DMS 273 (cell line): Measurements from ENCODE around the gene XRCC3.

Experiments used
- DNase-seq: peaks from one replicate; lab custom pipeline; 2025; ENCODE audit not compliant: unreplicated experiment; lab: John Stamatoyannopoulos, UW

The XRCC3 gene

DNA sequence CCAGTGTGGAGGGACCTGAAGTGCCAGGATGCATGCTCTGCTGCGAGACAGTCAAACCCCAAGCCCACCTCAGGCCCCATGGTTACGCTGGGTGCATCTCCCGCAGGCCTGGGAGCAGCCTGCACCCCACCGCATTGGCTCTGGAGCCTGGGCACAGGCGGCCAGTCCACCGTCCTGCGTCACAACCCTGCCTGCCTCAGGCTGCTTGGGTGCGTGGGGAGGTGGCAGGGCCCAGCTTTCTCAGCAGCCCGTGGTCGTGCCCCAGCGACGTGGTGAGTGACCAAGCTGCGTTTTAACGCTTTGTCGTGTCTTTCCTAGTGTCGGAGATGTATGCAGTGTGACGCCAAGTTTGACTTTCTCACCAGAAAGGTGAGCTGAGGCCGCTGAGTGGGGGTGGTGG, 11.2 kb upstream of the XRCC3 start:
- DNase-seq = no peak

DNA sequence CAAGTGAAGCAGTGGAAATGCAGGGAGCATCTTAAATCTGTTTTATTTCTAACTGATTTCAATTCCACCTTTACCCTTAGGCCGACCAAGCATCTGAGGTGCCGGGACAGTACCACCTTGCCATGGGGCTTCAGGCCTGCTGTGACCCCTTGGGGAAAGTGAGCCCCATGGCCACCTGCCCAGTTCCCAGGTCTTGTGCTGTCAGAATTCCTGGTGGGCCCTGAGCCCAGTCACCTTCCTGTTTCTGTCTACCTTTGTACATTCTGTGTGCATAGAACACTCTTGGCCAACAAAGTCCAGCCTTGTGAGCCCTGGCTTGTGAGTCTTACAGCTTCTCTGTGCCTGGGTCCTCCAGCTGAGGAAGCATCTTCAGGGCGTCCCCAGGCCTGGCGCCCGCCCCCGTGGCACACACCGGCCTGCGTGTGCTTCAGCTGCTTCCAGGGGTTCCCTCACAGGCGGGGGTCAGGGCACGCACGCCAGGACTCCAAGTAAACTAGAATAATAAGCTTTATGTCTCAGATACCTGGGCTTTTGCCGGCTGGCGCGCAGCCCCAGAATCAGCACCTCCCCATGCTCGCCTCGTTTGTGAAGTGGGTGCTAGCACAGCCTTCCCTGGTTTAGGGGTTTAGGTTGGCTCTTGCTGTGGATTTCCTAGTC, 10.6 kb upstream of the XRCC3 start:
- DNase-seq = no peak

DNA sequence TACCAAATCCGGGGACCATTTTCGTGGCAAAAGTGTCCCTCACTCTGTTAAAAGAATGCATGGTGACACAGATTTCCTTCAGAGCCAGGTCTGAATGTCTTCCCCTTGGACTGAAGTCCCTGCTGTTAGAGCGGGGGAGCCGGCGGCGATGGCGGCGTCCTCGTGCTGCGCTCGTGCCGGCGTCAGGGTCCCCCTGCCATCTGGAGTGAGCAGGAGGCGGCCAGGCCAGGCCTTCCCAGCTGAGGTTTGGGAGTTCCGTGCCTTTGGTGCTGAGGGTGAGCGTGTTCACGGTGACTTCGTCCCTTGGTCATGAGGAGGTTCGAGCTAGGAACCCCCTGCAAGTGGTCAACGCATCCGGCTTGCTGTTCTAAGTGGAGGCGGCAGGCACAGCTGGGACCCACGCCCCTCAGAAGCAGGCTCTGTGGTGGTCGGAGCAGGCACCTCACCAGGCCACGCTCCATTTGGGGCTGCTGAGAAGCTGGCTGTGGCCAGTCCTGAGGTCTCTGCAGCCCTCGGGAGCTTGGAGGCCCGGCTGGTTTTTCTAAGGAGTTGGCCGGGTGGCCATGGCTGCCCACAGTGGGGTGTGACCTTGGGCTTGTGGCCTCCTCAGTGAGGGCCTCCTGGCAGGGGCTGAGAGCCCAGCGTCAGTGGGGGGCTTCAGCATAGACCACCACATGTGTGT, 9.9 kb upstream of the XRCC3 start:
- no peak for DNase-seq

DNA sequence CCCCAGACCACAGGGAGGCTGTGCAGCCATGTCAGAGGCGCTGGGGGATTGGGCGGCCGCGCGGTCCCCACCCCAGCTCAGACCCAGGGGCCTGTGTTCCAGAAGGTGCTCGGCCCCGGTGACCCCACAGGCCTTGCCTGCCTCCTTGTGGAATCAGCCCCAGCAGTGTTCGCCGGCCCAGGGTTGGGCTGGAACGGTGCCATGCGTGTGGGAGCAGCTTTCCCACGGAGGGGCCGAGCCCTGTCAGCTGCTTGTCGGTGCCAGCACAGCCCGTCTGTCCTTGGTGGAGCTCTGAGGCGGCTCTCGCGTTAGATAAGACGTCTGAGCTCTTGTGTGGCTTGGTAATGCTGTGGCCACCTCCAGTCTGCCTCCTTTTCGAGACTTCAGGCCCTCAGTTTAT, 8.9 kb upstream of the XRCC3 start:
- DNase-seq = peak; percentile 51

DNA sequence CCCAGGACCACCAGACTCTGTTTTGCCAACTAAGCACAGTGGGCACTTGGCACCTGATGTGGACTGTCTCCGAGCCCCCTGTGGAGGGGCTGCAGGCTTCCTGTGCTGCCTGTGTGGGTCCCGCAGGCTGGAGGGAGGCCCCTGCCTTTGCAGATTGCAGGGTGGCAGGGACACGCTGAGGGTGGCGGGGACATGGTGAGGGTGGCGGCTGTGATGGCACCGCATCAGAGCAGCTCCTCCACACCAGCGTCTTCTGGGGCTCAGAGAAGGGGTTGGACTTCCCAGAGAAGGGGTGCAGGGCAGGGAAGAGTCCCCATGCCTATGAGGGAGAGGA, 8.5 kb upstream of the XRCC3 start:
- DNase-seq = no peak

DNA sequence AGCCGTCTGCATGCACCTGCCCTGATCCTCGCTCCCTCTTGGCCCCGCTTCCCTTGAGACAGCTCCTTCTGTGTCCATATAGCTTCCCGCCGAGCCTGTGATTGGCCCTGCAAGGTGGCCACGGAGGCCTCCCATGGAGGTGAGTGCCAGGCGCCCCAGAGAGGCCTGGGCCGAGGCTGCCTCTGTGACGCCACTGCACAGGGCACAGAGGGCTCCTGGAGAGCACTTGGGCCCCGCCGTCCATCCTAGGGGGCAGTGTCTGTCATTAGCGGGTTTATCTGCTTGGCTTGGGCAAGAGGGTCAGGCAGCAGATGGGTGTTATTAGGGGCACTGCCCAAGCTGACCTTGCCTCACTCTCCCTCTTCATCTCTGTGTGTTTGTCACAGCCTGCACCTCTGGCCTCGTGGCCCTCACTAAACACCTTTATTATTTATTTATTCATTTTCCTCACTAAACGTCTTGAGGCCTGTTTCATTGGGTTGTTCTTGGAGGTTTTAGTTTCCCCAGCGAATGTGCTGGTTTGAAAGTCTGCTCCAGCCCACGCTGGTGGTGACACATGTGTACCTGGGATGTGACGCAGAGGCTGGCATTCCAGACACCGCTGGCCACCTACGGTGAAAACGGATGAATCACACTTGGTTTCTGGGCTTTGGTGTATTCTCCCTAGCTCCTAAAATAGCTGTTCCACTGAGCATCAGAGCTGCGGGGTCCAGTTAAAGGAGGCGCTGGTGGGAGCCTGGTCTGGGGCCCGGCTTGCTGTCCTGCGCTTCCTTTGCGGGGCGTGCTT, 6.3 kb upstream of the XRCC3 start:
- DNase-seq = no peak

DNA sequence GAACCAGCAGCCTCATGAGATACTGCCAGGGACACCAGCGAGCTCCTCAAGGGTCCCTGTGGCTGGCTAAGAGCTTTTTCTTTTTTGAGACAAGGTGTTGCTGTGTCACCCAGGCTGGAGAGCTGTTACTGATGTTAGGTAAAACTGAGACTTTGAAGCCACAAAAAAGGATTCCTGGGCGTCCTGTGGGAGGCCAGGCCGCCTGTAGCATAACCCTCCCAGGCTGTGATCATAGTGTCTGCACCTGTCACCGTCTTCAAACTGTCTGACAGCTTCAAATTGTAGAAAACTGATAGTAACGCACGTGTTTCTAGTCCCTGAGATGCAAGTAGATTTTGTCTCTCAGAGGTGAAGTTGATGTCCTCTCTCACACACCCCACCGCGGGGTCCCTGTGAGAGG, 4.5 kb upstream of the XRCC3 start:
- DNase-seq = no peak

DNA sequence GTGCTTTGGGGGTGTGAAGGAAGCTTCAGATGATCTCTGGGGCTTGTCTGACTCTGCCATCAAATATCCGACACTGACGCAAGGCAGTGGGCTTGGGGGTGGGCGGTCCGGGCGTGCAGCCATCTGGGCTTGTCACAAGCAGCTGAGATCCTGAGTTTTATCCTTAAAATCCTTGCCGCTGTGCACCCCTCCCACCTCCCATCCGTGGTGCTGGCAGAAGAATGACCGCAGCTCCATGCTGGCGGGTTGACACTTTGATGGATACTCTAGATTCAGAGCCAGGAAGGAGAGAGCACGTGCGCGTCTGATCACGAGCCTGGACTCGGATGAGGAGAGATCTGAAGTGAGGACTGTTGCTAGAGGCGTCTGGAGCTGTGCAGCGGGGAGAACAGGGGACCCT, 3.3 kb upstream of the XRCC3 start:
- no peak for DNase-seq

DNA sequence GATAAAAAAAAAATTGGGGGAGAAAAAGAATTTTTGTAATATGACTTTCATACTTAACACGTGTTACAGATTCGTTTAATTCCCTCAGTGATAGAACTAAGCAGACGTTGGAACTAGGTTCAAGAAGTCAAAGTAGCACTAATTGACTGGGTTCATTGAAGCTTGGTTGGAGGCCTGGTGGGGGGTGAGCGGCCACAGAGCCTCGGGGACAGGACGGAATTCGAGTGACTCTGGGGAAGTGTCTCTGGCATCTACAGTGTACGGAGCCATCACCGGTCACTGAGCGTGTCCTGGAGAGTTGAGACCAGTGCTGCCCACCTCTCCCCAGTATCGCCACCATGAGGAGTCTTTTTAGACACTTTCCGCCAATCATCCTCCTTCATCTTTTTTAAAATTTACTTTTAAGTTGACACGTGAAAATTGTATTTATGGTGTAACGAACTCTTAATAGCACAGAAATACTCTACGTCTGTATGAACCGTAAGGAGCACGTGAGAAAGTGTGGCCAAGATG, 1.7 kb upstream of the XRCC3 start:
- no peak for DNase-seq

DNA sequence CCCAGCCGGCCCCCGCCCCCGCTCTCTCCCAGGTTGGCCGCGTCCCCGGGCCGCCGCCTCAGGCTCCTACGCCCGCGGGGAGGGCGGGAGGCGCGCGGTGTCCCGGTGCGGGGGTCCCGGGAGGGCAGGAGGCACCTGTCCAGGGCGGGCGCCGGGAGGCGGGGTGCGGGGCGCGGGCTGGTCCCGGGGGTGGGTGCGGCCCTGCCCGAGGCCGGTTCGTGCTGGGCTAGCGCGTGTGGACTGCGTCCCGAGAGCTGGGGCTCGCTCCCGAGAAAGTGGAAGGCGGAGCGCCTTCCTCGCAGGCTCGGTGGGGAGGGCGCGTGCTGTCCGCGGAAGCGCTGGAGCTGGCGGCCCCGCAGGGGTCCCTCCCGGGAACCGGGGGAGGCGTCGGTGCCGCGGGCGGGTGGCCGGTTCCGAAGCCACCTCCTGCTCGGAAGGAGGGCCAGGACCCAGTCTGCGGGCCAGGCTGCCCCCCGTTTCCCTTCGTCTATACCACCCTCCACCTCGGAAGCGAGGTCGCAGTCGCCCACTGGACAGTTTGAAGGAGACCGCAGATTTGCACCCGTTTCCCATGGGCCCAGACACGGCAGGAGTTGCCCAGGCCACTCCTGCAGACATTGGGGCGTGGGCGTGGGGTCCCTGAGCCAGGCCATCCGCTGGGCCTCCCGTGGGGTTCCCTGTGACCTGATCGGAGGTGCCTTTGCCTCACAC, 995 bp upstream of the XRCC3 start:
- peak; percentile 60 for DNase-seq

DNA sequence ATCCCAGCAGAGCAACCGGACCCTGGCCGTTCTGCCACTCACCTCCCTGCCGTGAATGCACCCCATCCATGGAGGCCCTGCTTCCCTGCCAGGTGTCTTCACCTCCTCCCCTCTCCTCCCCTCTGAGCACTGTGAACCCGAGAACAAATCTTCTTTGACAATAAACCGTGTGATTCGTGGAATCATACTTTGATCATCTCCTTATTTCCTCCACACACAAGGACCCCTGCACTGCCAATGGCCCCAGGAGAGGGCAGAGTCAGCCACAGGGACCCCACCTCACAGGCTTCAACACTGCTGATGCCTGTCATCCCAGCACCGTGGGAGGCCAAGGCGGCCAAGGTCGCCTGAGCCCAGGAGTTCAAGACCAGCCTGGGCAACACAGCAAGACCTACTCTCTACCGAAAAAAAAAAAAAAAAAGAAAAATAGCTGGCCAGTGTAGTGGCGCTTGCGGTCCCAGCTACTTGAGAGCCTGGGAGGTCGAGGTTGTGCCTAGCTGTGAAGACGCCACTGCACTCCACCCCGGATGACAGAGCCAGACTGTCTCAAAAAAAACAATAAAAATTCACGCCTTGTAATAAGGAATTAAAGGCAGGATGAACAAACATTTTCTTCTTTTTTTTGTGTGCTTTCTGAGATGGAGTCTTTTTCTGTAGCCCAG, 1.1 kb downstream of the XRCC3 start:
- no peak for DNase-seq

DNA sequence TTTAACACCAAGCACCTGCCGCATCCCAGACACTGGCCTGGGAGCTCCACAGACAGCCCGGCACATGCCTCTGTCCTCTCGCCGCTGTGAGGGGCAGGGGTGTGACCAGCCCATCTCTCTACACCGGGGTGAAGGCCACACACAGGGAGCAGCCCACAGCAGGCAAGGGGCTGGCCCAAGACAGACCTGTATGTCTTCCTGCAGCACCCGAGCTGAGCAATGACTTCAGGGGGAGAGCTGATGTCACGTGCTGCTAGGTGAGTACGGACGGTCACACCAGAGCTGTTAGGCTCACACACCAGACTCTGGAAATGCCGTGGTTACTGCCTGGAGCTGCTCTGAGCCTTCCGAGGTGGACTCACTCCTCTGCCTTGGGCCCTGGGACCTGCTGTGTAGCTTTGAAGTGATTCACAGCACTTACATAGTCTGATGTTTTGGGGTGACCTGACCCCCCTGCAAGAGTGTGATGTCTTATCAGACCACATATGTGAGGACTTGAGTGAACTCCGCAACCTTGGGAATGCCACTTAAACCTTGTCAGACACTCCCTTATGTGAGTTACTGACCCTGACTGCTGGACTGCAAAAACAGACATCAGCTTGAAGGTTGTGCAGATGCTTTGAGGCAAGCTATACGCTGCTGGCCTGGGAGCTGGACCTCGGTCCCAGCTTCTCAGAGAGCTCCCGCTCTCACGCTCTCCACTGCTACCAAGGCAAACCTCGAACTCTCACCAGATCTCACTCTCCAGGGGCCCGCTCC, 1.8 kb downstream of the XRCC3 start:
- peak; percentile 47 for DNase-seq

DNA sequence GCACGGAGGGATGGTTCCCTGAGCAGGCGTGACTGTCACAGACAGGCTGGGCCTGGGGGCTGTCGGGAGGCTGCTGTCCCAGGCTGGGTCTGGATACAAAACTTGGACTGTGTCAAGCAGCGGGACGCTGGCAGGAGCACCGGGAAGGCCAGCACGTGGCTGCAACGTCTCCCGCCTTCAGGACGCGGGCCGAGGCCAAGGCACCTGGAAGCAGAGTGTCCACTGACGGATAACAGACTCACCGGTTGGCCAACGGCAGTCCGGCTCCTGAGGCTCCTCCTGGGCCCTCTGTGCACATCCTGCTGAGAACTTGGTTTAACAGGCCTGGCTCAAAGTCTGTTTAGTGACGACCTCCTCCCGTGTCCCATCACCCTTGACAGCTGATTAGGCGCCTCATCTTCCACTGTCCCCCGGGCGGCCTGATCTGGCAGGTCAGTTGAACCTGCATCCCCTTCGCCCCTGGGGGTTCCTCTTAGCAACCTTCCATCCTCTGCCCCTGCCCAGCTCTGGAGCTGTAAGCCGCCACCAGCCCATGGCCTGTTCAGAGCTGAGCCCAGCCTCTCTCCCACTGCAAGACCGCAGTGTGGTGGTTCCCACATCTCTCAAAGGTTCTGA, 2.5 kb downstream of the XRCC3 start:
- DNase-seq = peak; percentile 41

DNA sequence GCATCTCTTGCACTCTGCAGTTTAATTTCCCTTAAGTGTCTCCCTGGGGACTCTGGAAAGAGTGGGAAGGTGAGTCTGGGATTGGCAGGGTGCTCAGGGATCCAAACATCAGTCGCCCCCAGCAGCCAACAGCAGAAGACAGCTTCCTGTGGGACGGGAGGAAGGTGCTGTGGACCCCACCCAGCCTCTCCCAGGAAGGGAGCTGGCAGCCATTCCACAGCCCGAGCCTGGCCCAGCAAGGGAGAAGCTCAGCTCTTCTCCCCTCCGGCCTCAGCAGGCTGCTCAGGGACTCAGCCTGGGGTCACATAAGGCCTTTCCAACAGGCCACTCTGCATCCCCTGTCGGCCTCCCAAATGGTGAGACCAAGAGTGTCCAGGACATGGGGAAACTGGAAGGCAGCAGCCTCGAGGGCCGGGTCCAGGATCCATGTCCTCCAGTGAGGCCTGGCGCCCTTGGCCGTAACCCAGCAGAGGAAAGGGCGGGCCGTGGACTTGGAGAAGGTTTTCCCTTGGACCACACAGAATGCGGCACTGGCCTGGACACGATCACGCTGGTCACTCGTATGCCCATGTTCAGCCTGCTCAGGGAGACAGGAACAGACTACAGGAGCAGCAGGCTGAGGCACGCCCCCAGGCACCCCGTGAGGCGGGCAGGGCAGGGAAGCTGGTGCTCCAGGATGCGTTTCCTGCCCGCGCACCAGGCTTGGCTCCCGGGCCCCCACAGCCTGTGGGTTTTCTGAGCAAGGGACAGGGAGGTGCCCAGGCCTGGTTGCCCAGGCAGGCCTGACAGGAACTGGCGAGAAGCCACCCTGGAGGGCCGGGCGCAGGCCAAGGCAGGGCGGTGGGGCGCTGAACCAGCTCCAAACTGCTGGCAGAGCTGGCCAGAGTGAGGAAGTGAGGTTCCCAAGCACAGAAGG, 3.5 kb downstream of the XRCC3 start:
- peak; percentile 48 for DNase-seq

DNA sequence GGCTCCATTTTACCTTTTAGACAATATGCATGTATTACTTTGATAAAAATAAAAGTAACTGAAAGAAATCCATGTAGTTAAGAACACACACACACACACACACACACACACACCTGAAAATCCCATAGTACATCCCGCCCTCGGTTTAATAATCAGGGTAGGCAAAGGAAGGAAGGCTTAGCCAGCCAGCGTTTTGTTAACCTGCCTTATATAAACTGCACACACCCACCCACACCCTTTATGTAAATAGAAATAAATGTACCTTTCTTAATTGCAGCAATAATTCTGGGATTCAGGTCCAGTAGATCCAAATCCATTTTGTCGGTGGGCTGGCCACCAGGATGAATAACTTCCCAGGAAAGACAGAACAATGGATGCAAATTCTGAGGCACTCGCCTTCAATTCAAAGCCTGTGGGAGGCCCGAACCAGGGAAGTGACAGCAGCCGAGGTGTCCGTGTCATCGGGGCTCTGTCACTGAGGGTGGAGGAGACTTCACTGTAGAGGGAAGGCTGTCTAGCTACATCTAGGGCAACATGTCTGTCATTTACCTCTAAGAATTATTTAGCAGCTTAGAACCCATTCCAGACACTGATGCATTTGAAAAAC, 4.4 kb downstream of the XRCC3 start:
- no peak for DNase-seq

DNA sequence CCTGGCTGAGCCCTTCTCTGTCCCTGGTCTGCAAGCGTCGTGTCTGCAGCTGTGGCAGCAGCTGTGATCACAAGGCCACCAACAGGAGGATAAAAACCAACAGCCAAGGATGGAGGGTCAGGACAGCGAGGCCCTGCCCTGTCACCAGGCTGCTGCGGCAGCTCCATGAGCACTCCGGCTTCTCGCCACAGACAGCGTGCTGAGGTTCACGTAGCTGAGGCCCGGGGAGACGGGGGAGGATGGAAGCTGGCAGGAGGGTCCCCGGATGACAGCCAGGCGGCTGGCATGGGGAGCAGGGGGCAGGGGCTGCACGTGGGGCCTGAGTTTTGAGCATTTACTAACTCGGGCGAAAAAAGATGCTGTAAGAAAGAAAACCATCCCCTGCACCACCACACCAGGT, 5.4 kb downstream of the XRCC3 start:
- no peak for DNase-seq

DNA sequence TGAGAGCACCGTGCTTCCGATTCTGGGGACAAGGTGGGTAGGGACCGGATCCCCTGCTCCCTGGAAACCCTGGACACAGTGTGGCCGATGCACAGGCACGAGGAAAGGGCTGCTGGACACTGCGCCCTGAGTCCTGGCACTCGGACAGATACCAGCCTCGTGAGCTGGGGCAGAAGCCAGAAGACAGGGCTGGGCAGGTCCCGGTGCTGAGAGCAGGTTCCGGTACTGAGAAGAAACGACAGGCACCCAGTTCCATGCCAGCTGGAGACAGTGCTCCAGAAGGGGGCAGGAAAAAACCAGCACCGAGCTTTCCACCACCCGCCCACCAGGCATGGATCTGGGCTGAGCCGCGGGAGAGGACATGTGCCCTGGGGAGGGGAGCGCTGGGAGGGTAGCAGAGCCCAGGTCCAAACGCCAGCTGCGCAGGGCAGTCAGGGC, 6.5 kb downstream of the XRCC3 start:
- no peak for DNase-seq
